ENCODE measurements around the gene ATOH7. TPM values are rescaled to one million over a fixed set of nuclear protein-coding genes. Genes with fewer than 3 reads are reported as not detected.
"Not testable (repeated sequence)": the region's sequence is repeated elsewhere in the genome, so short reads cannot be mapped to it uniquely, and the experiment has no call there.

The ATOH7 gene
- total and polyA plus RNA-seq, 8 donors: 0.13 to 0.28 (median 0.14) TPM; not detected in 3

DNA sequence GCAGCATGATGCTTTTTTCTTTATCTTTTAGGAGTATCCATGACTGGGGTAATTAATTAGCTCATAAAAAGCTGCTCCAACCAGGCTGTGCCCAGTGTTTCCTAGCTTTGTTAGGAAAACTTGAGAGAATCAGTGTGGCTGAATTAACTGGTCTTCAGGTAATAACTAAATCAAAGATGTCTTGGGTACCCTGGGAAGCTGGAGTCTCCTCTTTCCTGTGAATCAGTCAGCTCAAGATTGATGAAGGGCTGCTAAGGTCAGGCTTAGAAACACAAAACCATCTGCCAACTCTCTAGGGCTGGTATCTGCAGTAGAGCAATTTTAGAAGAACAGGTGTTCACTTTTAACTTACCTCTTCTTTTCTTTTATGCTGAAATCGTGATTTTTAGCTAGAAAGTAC, 21.4 kb upstream of the ATOH7 start:
- Histone ChIP-seq H3K9me3 (no peaks in the 10 kb centered on the region), H3K27ac (no peak overlapping the region), H3K4me3 (no peak overlapping the region), H3K4me1 (no peaks in the 10 kb centered on the region), H3K36me3 (no peaks in the 10 kb centered on the region), H3K27me3 (no peaks in the 10 kb centered on the region)
- DNase-seq (no peak), ATAC-seq (no peak)
- TF ChIP-seq CTCF (IDR thresholded peaks at IDR 0.05): no peak
- intact Hi-C loops (cut with DNase I): no loop called here

DNA sequence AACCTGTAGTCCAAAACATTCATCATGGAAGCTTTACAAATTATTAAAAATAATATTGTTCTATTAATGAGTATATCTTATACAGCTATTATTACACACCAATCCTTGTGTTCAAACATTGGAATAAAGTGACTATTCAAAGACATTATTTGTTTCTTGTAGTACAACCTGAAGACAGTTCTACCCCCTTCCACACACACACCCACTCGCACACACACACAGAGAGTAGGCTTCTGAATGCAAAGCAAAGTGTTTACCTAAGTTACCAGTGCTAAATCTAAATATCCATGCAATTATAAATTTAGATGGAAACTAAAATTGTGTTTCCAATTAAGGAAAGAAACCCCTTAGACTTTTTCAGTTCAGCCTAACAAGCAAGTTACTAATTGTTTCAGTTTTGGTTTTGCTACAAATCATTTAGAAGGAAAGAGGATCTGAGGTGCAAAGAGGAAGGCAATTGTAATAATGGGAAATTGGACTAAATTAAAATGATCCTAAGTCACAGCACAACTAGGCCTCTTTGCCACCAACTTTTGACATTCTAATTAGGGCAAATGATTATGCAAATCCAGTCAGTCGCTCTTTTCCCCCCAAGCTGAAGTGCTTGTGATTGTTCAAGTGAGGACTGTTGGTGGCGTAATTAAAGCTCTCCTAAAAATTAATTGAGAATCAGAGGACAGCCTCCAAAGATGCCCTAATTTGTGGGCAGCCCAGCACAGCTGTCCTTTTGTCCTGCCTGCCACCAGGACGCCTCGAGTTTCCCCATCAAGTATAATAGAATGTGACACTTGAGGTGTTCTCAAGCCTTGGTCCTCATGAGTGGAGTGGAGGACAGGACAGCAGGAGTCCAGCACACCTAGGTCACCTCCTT, 19.9 kb upstream of the ATOH7 start:
- Histone ChIP-seq H3K27me3 (no peaks in the 10 kb centered on the region), H3K4me1 (no peaks in the 10 kb centered on the region), H3K36me3 (no peaks in the 10 kb centered on the region), H3K4me3 (no peak overlapping the region), H3K27ac (no peak overlapping the region), H3K9me3 (no peaks in the 10 kb centered on the region)
- DNase-seq (no peak), ATAC-seq (no peak)
- intact Hi-C loops (cut with DNase I): no loop called here
- TF ChIP-seq CTCF (IDR thresholded peaks at IDR 0.05): no peak

DNA sequence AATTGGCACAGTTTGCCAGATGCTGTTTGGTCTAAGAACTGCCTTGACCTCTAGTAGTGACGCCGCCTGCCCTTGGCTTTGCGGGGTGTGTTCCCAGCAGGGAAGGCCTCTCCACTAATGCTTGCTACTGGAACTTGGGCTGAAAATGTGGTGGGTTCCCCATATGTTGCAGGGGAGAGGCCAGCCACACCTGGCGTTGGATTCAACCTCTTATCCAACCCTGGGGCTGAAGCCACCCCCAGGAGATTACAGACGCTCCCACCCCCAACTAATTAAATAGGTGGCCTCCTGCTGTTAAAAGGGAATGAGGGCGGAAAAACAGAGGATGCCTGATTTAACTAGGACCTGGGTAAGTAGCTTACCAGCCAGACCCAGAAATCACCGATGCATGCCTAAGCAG, 19.2 kb upstream of the ATOH7 start:
- no peak overlapping the region for H3K4me3 ChIP-seq
- intact Hi-C loops (cut with DNase I): no loop called here
- no peaks in the 10 kb centered on the region for H3K4me1 ChIP-seq
- DNase-seq (no peak), ATAC-seq (no peak)
- H3K36me3 ChIP-seq: no peaks in the 10 kb centered on the region
- no peak for TF ChIP-seq CTCF (IDR thresholded peaks at IDR 0.05)
- no peaks in the 10 kb centered on the region for H3K27me3 ChIP-seq
- H3K9me3 ChIP-seq: no peaks in the 10 kb centered on the region
- H3K27ac ChIP-seq: no peak overlapping the region

DNA sequence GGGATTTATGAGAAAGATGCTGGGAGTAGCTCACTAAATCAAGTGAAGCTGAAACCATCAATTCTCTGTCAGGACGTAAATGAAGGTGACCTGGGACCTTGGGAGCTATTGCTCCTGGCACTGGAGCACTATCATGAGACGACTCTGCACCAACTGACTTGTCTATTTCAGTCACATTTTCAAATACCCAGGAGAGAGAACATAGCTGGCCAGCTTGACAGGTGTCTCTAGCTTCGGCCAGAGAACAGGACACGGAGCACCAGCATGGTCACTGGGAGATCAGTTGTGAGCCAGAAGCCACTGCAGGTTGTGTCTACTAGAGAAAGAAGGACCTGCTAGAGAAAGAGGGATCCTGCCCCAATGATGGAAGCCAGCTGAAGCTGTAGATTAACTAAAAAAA, 17.4 kb upstream of the ATOH7 start:
- TF ChIP-seq CTCF (IDR thresholded peaks at IDR 0.05): no peak
- intact Hi-C loops (cut with DNase I): no loop called here

DNA sequence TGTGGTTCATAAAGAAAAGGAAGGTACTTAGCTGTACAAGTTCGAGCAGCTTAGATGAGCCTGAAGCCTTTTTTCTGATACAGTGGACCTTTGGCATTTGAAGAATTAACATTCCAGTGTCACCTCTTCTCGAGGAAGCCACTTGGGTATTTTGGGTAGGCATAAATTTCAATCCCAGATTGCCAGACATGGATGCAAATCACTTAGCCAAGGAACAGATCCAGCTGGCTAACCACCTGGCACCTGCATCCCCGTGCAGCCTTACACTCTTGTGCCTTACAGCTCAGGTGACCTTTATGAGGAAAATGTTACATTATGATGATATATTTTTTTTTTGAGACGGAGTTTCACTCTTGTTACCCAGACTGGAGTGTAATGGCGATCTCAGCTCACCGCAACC, 16.0 kb upstream of the ATOH7 start:
- ATAC-seq (no peak), DNase-seq (no peak)
- Histone ChIP-seq H3K36me3 (no peaks in the 10 kb centered on the region), H3K4me1 (no peaks in the 10 kb centered on the region), H3K9me3 (no peaks in the 10 kb centered on the region), H3K4me3 (no peak overlapping the region), H3K27ac (no peak overlapping the region), H3K27me3 (no peaks in the 10 kb centered on the region)
- TF ChIP-seq CTCF (IDR thresholded peaks at IDR 0.05): no peak
- intact Hi-C loops (cut with DNase I): no loop called here

More for the DNA sequence above, 17.4 kb upstream of the ATOH7 start:
- no peaks in the 10 kb centered on the region for H3K36me3 ChIP-seq
- DNase-seq (no peak), ATAC-seq (no peak)
- no peaks in the 10 kb centered on the region for H3K4me1 ChIP-seq
- no peaks in the 10 kb centered on the region for H3K9me3 ChIP-seq
- H3K4me3 ChIP-seq: no peak overlapping the region
- H3K27me3 ChIP-seq: no peaks in the 10 kb centered on the region
- no peak overlapping the region for H3K27ac ChIP-seq

DNA sequence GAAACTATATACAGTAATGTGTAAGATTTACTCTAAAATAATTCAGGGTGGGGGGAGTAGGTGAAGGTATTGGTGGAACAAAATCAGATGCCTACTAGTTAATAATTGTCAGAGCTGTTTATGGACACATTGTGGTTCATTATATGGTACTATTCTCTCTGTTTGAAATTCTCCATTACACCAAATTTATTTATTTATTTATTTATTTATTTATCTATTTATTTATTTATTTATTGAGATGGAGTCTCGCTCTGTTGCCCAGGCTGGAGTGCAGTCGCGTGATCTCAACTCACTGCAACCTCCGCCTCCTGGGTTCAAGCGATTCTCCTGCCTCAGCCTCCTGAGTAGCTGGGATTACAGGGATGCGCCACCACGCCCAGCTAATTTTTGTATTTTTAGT, 14.5 kb upstream of the ATOH7 start:
- intact Hi-C loops (cut with DNase I); DNase-seq; H3K9me3 ChIP-seq; H3K4me3 ChIP-seq; H3K27ac ChIP-seq; H3K27me3 ChIP-seq; H3K4me1 ChIP-seq; ATAC-seq; H3K36me3 ChIP-seq: not testable (repeated sequence)
